ENCODE results near the gene IRF2BP2. TPM values are rescaled to one million over a fixed set of nuclear protein-coding genes. Genes with fewer than 3 reads are reported as not detected.

The IRF2BP2 gene
- polyA plus RNA-seq, 1 experiment: 20.7 TPM

DNA sequence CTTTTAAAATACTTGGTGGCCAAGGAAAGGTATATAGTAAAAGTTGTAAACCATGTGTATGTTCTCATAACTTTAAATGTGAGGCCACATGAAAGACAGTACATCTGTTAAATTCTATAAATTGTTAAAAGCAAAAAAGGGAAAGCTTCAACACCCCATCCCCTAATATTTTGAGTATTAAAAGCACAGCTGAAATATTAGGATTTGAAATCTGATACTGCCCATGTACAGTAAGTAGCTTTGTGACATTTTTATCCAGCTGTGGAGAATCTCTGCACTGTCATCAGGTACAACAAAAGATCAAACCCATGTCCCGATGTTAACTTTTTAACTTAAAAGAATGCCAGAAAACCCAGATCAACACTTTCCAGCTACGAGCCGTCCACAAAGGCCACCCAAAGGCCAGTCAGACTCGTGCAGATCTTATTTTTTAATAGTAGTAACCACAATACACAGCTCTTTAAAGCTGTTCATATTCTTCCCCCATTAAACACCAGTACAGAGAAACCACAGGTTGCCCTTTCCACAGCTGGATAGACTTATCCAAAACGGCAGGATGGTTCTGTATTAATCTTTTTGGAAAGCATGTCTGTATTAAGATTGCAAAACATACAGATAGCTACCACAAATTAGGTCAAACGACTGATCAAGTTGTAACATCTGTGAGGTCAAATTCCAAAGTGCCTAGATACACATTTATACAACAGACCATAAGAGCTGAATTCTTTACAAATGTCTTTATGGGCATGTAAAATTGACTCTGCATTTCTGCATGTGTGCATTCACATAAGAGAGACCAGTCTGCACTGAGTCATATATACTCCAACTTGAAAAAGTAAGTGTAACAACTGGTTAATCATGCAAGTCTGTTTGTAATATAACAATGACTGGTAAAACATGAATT is 5.2 kb downstream of the IRF2BP2 start:
- peaks cover 8% of the 10 kb centered on the region for H3K36me3 ChIP-seq (ENCODE audit: control insufficient read depth, insufficient read depth, low read length)
- TF ChIP-seq, protein P1, sequence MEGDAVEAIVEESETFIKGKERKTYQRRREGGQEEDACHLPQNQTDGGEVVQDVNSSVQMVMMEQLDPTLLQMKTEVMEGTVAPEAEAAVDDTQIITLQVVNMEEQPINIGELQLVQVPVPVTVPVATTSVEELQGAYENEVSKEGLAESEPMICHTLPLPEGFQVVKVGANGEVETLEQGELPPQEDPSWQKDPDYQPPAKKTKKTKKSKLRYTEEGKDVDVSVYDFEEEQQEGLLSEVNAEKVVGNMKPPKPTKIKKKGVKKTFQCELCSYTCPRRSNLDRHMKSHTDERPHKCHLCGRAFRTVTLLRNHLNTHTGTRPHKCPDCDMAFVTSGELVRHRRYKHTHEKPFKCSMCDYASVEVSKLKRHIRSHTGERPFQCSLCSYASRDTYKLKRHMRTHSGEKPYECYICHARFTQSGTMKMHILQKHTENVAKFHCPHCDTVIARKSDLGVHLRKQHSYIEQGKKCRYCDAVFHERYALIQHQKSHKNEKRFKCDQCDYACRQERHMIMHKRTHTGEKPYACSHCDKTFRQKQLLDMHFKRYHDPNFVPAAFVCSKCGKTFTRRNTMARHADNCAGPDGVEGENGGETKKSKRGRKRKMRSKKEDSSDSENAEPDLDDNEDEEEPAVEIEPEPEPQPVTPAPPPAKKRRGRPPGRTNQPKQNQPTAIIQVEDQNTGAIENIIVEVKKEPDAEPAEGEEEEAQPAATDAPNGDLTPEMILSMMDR (IDR thresholded peaks at IDR 0.05; ENCODE audit: insufficient read depth, low read depth, low read length): no peak
- no peaks in the 10 kb centered on the region for H3K27me3 ChIP-seq (ENCODE audit: control insufficient read depth, insufficient read depth, low read length)
- H3K4me3 ChIP-seq (ENCODE audit: low read depth, low read length): peak overlapping the region; percentile 77
- ChIA-PET CTCF (interaction anchor here (0.6 to 2.9 kb wide), 8 partner anchors 106 to 838 kb away, joined by 3 to 21 read pairs (median 6); no protein-coding TSS in a partner anchor), POLR2A (interaction anchor here (0.5 to 1.6 kb wide), 3 partner anchors 116 to 352 kb away, joined by 3 to 6 read pairs (median 3); no protein-coding TSS in a partner anchor)
- no peak for DNase-seq (ENCODE audit: low read depth)

DNA sequence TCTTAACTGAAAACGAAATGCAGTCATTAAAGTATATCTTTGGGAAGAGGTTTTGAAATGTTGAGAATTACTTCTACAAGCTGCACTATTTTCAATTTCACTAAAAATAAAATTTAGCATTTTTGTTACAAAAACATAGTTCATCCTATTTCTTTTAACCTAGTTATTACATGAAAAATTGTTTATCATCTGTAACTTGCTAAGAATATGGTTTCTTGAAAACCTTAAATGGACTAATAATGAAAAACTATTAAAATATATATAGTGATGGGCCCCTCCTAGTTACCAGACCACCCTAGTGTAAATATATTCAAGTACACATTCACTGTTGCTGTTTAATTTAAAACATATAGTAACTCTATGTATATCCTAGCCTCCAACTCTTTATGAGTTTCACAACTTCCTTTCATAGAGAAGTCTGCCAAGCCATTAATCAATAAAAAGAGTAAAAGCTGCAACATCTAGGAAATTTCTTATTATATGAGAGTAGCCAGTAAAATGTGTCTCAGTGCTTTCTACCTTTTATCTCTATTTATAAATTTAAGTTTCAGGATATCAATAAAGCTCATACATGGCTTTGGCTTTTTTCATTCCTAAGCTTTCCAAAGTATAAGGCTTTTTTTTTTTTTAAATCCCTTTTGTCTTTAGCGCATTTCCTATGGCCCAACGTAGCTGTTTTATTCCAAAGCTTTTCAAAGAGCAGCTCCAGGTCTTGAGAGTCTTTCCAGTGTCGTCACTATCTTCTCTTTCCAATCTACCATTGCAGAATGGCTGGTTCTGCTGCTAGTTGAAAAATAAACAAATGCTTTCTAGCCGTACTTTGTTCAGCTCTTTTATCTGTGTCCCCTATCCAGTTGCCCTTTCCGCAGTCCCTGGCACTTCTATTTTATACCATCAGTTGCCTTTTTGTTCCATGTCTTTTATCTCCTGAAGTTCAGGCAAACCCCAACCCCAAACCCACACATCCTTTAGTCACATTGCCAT is 6.5 kb downstream of the IRF2BP2 start:
- no peak for DNase-seq (ENCODE audit: low read depth)
- Histone ChIP-seq H3K27me3 (ENCODE audit: control insufficient read depth, insufficient read depth, low read length) (no peaks in the 10 kb centered on the region), H3K36me3 (ENCODE audit: control insufficient read depth, insufficient read depth, low read length) (peaks cover 8% of the 10 kb centered on the region), H3K4me3 (ENCODE audit: low read depth, low read length) (peak overlapping the region; percentile 29)
- CTCF ChIA-PET: interaction anchor here (0.6 to 2.9 kb wide), 9 partner anchors 64 to 839 kb away, joined by 3 to 21 read pairs (median 4); no protein-coding TSS in a partner anchor
- POLR2A ChIA-PET: interaction anchor here (1.1 to 1.6 kb wide), 3 partner anchors 9 to 377 kb away, joined by 3 to 6 read pairs (median 5); no protein-coding TSS in a partner anchor
- TF ChIP-seq, protein P1 (IDR thresholded peaks at IDR 0.05; ENCODE audit: insufficient read depth, low read depth, low read length): no peak

- Histone ChIP-seq H3K36me3 (ENCODE audit: control insufficient read depth, insufficient read depth, low read length) (peaks cover 6% of the 10 kb centered on the region), H3K27me3 (ENCODE audit: control insufficient read depth, insufficient read depth, low read length) (no peaks in the 10 kb centered on the region), H3K4me3 (ENCODE audit: low read depth, low read length) (no peak overlapping the region)
- TF ChIP-seq, protein P1 (IDR thresholded peaks at IDR 0.05; ENCODE audit: insufficient read depth, low read depth, low read length): no peak
- DNase-seq (ENCODE audit: low read depth): peak; percentile 92
- ChIA-PET POLR2A (interaction anchor here (1.3 kb wide), 1 partner anchor 378 kb away, joined by 5 read pairs; no protein-coding TSS in a partner anchor), CTCF (interaction anchor here (0.9 to 3.8 kb wide), 5 partner anchors 103 to 472 kb away, joined by 3 to 21 read pairs (median 4); no protein-coding TSS in a partner anchor)
These were observed 7.4 kb downstream of the IRF2BP2 start for GRCh38 chr1:234602334-234603220.

GRCh38 chr1:234601301-234602017 is 8.5 kb downstream of the IRF2BP2 start:
- Histone ChIP-seq H3K4me3 (ENCODE audit: low read depth, low read length) (no peak overlapping the region), H3K36me3 (ENCODE audit: control insufficient read depth, insufficient read depth, low read length) (no peaks in the 10 kb centered on the region), H3K27me3 (ENCODE audit: control insufficient read depth, insufficient read depth, low read length) (no peaks in the 10 kb centered on the region)
- no peak for DNase-seq (ENCODE audit: low read depth)
- TF ChIP-seq, protein P1 (IDR thresholded peaks at IDR 0.05; ENCODE audit: insufficient read depth, low read depth, low read length): no peak
- ChIA-PET POLR2A (interaction anchor here (0.5 kb wide), 1 partner anchor 430 kb away, joined by 13 read pairs; no protein-coding TSS in a partner anchor), CTCF (interaction anchor here (1.0 to 3.8 kb wide), 4 partner anchors 69 to 116 kb away, joined by 3 to 21 read pairs (median 3); no protein-coding TSS in a partner anchor)

Measured in BJ (cell line).